Body of pancreas (tissue), 4 donors: ENCODE data around the gene SHISA3. TPM values are rescaled to one million over a fixed set of nuclear protein-coding genes. Genes with fewer than 3 reads are reported as not detected.

Experiments
- ATAC-seq: fragments of 150-250 bp; one replicate; pipeline ENCODE4 v1.9.1; 2016
- DNase-seq, 4 donors: peaks; one replicate each; pipeline ENCODE4 v3.0.0-alpha.2; 2019
- H3K27ac ChIP-seq, 4 donors: fragments of 200-600 bp; sonication (generic); 1 replicate in 3 of 4; 2 replicates in 1 of 4; pipeline versions ENCODE4 v1.5.1 to v1.6.1; 2016 to 2019; ENCODE audit warnings: mild to moderate bottlenecking in 1 of 4, mixed read lengths in 1 of 4, moderate library complexity in 1 of 4
- H3K27me3 ChIP-seq, 2 donors: fragments of 200-600 bp; sonication (generic); one replicate each; pipeline ENCODE4 v1.6.0; 2016; ENCODE audit warnings: mild to moderate bottlenecking in 1 of 2
- H3K36me3 ChIP-seq, 2 donors: fragments of 200-600 bp; sonication (generic); replicated peaks in 1 of 2; 2 replicates each; pipeline ENCODE4 v1.5.1; 2016; ENCODE audit warnings: low read depth in 2 of 2; ENCODE audit not compliant: insufficient read depth in 1 of 2
- H3K4me1 ChIP-seq: fragments of 200-600 bp; sonication (generic); one replicate; pipeline ENCODE4 v1.6.0; 2016
- H3K4me3 ChIP-seq, 2 donors: fragments of 200-600 bp; sonication (generic); 1 replicate in 1 of 2; 2 replicates in 1 of 2; pipeline ENCODE4 v1.5.1; 2016 to 2019
- H3K9me3 ChIP-seq, 3 donors: fragments of 200-600 bp; sonication (generic); 1 replicate in 2 of 3; 2 replicates in 1 of 3; pipeline ENCODE4 v1.5.1; 2016
- POLR2A ChIP-seq, 3 donors: fragments of 450-650 bp; IDR thresholded peaks; one replicate each; pipeline ENCODE4 v1.6.1; 2016; ENCODE audit warnings: antibody characterized with exemption in 3 of 3, mild to moderate bottlenecking in 2 of 3
- WGBS, 2 donors: methylation state at CpG; one replicate each; pipeline ENCODE4 v1.1.5; 2017; 5-methylcytosine and 5-hydroxymethylcytosine counted together
- intact Hi-C: fragments of 100-400 bp; cut with DNase I; formaldehyde crosslinking; loops from one replicate; pipeline ENCODE4 v1.15.1; 2023
- total RNA-seq, 2 donors: library from RNA; depleted of rRNA; stranded (reverse); fragments of >200 nt; gene quantifications; one replicate each; pipeline ENCODE4 v1.1.0, GENCODE V29; 2016
- TF ChIP-seq, protein P1 (sequence below), 7 experiments: fragments of 450-650 bp in 4 of 7; fragments of 200-600 bp in 3 of 7; sonication (generic) in 3 of 7; IDR thresholded peaks; one replicate each; pipeline ENCODE4 v1.5.1; 2016 to 2019; ENCODE audit warnings: antibody characterized with exemption in 7 of 7

SHISA3 gene
- total RNA-seq, 2 donors from 2014 or later: 1.0 TPM; not detected in 1

DNA sequence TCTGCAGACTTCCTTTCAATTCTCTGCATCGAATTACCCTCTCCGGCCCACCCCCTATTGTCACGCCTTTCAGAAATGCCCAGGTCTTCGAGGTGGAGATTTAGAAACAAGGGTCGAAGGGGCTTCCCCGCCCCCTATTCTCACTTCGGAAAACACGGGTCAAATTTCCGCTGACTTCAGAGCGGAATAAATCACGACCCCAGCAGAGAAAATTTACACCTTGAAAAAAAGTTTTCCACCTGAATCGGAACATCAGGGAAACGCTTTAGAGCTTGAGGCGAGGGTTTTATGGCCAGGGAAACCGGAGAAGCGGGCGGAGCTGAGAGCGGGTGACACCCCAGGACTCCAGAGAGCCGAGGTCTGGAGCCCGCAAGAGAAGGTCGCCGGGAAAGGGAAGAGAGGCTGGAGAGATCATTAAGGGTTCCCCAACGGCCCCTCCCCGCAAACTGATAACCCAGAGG is 1.6 kb downstream of the SHISA3 start:
- Histone ChIP-seq H3K4me1 (peaks cover 36% of the 10 kb centered on the region), H3K4me3 (no peak overlapping the region), H3K36me3 (no peaks in the 10 kb centered on the region), H3K9me3 (no peaks in the 10 kb centered on the region), H3K27ac (no peak overlapping the region), H3K27me3 (peaks cover 0 to 32% of the 10 kb centered on the region in 2 donors)
- ATAC-seq (no peak), DNase-seq (peak in 1 of 4 donors; percentile 34)
- intact Hi-C loops: no loop called here
- TF ChIP-seq, protein P1, sequence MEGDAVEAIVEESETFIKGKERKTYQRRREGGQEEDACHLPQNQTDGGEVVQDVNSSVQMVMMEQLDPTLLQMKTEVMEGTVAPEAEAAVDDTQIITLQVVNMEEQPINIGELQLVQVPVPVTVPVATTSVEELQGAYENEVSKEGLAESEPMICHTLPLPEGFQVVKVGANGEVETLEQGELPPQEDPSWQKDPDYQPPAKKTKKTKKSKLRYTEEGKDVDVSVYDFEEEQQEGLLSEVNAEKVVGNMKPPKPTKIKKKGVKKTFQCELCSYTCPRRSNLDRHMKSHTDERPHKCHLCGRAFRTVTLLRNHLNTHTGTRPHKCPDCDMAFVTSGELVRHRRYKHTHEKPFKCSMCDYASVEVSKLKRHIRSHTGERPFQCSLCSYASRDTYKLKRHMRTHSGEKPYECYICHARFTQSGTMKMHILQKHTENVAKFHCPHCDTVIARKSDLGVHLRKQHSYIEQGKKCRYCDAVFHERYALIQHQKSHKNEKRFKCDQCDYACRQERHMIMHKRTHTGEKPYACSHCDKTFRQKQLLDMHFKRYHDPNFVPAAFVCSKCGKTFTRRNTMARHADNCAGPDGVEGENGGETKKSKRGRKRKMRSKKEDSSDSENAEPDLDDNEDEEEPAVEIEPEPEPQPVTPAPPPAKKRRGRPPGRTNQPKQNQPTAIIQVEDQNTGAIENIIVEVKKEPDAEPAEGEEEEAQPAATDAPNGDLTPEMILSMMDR (IDR thresholded peaks at IDR 0.05): no peak
- no peak for TF ChIP-seq POLR2A (IDR thresholded peaks at IDR 0.05)
- 5% methylated on average over 24 of the region's 24 CpGs for WGBS, 2 donors

DNA sequence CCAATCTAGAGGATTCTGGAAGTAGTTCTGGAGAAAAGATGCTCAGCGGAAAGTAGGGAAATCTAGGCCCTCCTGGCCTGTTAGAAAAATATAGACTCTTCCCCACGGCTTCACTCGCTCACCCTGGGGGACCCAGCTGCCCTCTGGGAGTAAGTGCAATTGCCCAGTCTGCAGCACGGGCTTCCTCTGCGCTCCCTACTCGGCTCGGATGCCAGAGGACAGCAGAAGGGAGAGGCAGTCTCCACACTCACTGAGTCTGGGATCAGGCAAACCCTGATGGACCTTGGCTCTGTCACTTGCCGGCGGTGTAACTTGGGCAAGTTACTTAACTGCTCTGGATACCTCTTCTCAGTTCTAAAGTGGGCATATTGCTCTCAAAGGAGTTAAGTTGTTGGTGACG is 2.1 kb downstream of the SHISA3 start:
- H3K4me3 ChIP-seq: no peak overlapping the region
- DNase-seq (no peak), ATAC-seq (no peak)
- intact Hi-C loops: no loop called here
- H3K27ac ChIP-seq: no peak overlapping the region
- WGBS, 2 donors: 12 to 29% methylated on average over 6 to 10 of the region's 10 CpGs
- TF ChIP-seq POLR2A (IDR thresholded peaks at IDR 0.05): no peak
- TF ChIP-seq, protein P1 (IDR thresholded peaks at IDR 0.05): no peak
- no peaks in the 10 kb centered on the region for H3K9me3 ChIP-seq
- H3K4me1 ChIP-seq: peaks cover 36% of the 10 kb centered on the region
- H3K36me3 ChIP-seq: no peaks in the 10 kb centered on the region
- peaks cover 0 to 32% of the 10 kb centered on the region in 2 donors for H3K27me3 ChIP-seq

DNA sequence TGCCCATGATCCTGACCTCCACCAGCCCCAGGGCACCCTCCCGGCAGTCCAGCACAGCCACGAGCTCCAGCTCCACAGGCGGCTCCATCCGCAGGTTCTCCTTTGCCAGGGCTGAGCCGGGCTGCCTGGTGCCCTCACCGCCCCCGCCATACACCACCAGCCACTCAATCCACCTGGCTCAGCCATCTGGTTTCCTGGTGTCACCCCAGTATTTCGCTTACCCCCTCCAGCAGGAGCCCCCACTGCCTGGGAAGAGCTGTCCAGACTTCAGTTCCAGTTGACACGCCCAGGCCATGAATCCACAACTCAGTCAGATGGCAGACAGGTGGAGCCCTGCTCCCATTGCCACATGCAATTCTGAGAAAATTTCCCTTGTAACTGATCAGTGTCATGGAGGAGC is 3.9 kb downstream of the SHISA3 start:
- DNase-seq: peak in 3 of 4 donors; percentile 22 to 38 (median 28)
- ATAC-seq: no peak
- Histone ChIP-seq H3K9me3 (no peaks in the 10 kb centered on the region), H3K4me1 (peaks cover 36% of the 10 kb centered on the region), H3K36me3 (no peaks in the 10 kb centered on the region), H3K27ac (no peak overlapping the region), H3K27me3 (peaks cover 0 to 27% of the 10 kb centered on the region in 2 donors), H3K4me3 (no peak overlapping the region)
- intact Hi-C loops: no loop called here
- 61 to 69% methylated on average over 8 to 9 of the region's 9 CpGs for WGBS, 2 donors
- TF ChIP-seq POLR2A (IDR thresholded peaks at IDR 0.05): no peak
- TF ChIP-seq, protein P1 (IDR thresholded peaks at IDR 0.05): peak in 4 of 7 experiments; percentile 26 to 43 (median 40)

DNA sequence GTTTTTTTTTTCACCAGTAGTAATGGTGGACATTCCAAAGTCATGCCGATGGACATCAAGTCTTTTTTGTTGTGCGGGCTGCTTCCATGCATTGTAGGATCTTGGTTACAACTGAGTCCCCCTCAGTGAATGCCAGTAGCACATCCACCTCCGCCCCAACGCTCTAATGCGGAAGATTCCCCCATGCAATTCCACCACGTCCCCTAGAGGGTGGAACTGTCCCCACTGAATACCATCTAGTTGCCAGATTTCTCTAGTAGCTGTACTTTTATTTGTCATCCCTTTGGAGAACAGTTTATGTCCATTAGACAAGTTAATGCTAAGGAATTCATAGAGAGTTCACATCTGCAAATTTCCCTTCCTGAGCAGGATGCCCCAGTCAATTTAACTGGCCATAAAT is 6.7 kb downstream of the SHISA3 start:
- 78 to 79% methylated on average over 6 of the region's 6 CpGs for WGBS, 2 donors
- H3K36me3 ChIP-seq: no peaks in the 10 kb centered on the region
- TF ChIP-seq, protein P1 (IDR thresholded peaks at IDR 0.05): no peak
- no peak for TF ChIP-seq POLR2A (IDR thresholded peaks at IDR 0.05)
- no peaks in the 10 kb centered on the region for H3K9me3 ChIP-seq
- no peak overlapping the region for H3K27ac ChIP-seq
- ATAC-seq (no peak), DNase-seq (no peak)
- intact Hi-C loops: no loop called here
- no peak overlapping the region for H3K4me3 ChIP-seq
- H3K4me1 ChIP-seq: peaks cover 8% of the 10 kb centered on the region
- peaks cover 0 to under 1% of the 10 kb centered on the region in 2 donors for H3K27me3 ChIP-seq

DNA sequence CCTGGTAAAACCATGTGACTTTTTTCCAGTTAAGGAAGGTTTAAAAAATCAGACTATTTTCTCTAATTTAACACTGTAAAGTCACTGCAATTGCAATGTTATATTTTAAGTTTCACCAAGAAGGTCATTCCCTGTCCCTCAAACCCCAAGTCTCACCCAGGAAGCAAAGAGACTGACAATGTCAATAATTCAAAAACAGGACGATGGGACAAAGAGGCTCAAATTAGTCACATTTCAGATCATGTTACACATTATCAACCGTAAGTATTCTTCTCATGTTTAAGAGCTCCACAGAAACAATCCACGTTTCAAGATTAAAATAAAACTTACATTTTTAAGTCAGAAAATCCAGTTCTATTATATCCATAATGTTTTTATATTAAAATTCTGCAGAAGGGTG is 13.2 kb downstream of the SHISA3 start:
- no peaks in the 10 kb centered on the region for H3K9me3 ChIP-seq
- H3K36me3 ChIP-seq: peaks cover 0 to 2% of the 10 kb centered on the region in 2 donors
- H3K4me3 ChIP-seq: no peak overlapping the region
- H3K4me1 ChIP-seq: no peaks in the 10 kb centered on the region
- intact Hi-C loops: no loop called here
- 79 to 81% methylated on average over 3 of the region's 3 CpGs for WGBS, 2 donors
- ATAC-seq: no peak
- H3K27me3 ChIP-seq: no peaks in the 10 kb centered on the region
- TF ChIP-seq, protein P1 (IDR thresholded peaks at IDR 0.05): no peak
- TF ChIP-seq POLR2A (IDR thresholded peaks at IDR 0.05): no peak
- DNase-seq: no peak
- H3K27ac ChIP-seq: no peak overlapping the region
